SIG-M5 treated with dmso at 0.1 percent for 504 hours (cell line): ENCODE results near the gene PRICKLE4.
A peak's percentile ranks its signal among the peaks of the same experiment; 100 is the strongest.
"Not testable (repeated sequence)": the region's sequence is repeated elsewhere in the genome, so short reads cannot be mapped to it uniquely, and the experiment has no call there.

Source experiments
- DNase-seq: peaks from one replicate; lab custom pipeline; 2025; ENCODE audit not compliant: unreplicated experiment; lab: John Stamatoyannopoulos, UW

The PRICKLE4 gene

GRCh38 chr6:41744236-41744787, 36.3 kb upstream of the PRICKLE4 start:
- no peak for DNase-seq

DNA sequence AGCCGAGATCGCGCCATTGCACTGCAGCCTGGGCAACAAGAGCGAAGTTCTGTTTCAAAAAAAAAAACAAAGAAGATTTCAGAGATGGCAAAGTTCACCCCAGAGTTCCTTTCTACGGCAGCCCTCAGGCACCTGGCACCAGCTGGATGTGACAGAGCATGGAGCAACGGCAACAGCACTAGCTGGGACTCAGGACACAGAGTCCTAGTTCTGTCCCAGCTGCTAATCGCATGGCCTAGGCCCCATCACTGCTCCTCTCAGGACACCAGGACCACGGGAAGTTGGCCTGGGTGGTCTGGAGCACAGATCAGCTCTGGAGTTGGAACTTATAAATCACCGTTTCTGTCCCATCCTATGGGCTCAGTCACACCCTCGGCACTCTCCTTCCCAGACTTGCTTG, 34.5 kb upstream of the PRICKLE4 start:
- DNase-seq = no peak

- DNase-seq = no peak
Measured at GRCh38 chr6:41747256-41748101, 33.1 kb upstream of the PRICKLE4 start, which contains the start of gene PGC. TSS of gene PGC (minus strand) at chr6:41747397. CDS start at chr6:41747334, 63 bp downstream.

- no peak for DNase-seq
Measured at GRCh38 chr6:41748102-41748477, 32.5 kb upstream of the PRICKLE4 start.

GRCh38 chr6:41748542-41748941, 32.0 kb upstream of the PRICKLE4 start:
- DNase-seq = no peak

DNA sequence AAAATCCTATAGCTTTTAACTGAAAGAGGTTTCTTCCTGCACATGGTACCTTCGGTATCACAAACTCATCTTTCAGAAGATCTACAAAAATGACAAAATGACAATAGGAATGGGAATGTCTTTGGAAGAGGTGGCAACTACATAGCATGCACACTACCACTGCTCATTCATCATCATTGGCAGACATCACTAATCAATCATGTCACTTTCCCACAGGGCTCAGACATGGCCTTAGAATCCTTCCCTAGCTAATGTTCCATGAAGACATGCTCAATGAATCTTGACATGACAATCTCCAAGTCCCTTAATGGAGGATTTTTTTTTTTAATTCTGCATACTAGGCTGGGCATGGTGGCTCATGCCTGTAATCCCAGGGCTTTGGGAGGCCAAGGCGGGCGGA, 30.2 kb upstream of the PRICKLE4 start:
- DNase-seq = no peak

- no peak for DNase-seq
Measured at GRCh38 chr6:41755895-41756294, 24.7 kb upstream of the PRICKLE4 start.

DNA sequence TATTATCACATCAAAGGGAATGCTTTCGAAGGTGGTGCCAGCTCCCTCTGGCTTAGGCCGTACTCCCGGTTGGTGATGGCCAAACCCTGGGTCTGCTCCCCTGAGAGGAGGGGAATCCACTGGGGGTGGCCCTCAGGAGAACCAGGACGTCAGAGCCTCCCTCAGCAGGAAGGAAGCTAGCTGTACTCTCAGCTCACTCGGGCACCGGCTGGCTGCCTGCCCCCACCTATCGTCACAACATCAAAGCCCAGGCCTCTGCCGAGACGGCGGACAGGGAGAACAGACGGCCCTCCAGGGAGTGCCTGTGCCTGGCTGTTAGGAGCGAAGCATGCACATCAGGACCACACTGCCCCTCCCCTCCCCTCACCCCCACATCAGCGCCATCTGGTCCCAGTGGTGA, 24.2 kb upstream of the PRICKLE4 start:
- no peak for DNase-seq

- DNase-seq = no peak
Measured at GRCh38 chr6:41757271-41757670, 23.3 kb upstream of the PRICKLE4 start.

DNA sequence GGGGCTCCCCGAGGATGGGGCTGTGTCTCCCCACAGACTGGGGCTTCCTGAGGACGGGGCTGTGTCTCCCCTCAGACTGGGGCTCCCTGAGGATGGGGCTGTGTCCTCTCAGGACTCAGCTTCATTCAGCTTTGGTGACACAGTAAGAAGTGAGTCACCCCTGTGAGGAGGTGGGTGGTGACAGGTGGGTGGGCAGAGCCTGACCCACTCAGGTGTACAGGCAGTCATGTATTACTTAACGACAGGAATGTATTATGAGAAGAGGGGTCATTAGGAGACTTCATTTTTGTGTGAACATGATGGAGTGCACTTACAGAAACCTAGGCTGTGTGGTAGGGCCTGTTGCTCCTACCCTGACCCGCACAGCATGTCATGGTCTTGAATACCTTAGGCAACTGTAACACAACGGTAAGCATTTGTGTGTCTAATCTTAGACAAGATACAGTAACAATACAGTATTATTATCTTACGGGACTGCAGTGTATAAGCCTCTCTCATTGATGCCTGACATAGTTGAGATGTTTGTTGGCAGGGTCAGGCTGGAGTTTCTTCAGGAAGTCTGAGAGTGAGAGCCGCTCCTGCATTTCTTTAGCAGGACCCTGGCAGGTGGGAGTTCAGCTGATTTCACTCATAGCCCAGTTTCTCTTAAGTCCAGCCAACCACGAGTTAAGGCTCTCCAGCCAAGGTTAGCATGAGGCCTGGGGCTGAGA, 22.5 kb upstream of the PRICKLE4 start:
- DNase-seq = no peak

- no peak for DNase-seq
Measured at GRCh38 chr6:41758641-41759035, 21.9 kb upstream of the PRICKLE4 start.

DNA sequence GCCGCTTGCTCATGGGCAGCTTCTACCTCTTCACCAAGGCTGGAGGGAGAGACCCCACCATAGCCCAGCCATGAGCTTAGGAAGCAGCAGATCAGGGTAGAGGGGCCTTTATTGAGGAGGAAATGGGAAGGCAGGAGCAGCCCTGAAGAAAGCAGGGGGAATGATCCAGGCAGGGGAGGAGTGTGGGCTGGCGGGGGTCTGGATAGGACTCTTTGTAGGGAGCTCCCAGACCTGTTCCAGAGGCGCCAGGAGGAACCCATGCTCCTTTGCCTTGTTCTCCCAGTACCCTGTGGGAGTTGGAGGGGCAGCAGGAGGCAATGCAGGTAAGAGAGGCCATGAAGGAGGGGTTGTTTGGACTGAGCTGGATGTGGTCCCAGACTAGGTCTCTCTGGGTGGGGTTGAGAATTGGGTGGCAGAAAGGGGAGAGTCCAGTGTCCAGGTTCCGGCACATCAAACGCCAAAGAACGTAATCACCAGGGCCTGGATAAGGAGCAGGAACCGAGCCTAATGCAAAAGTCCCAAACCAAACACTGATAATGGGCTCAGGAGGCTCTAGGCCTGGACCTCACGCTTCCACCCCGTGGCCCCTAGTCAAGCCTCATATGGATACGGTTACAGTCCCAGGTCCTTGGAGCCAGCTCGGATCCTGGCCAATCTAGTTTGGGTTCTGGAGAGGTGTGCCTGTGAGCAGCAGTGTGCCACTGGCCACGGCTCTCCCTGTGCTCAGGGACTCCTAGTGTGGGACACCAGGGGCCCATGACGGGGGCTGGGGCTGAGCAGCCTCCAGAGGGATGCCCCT, 21.3 kb upstream of the PRICKLE4 start:
- no peak for DNase-seq

- DNase-seq = no peak
Measured at GRCh38 chr6:41759905-41760579, 20.5 kb upstream of the PRICKLE4 start.

DNA sequence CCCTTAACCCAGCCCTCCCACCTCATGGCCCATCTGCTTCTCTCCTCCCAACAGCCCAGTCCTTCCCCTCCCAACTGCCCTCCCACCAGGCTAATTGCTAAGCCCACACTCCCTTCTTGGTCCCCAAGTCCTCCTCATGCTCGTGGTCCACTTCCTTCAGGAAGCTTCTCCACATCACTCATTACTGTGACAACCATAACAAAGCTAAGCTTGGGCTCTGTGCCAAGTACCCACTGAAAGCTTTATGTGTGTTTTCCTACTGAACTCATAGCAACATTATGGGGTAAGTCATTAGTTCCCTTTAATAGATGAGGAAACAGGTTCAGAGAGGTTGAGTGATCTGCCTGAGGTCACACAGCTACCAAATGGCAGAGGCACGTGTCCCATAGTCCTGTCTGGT, 17.1 kb upstream of the PRICKLE4 start:
- no peak for DNase-seq

- DNase-seq = not testable (repeated sequence)
Measured at GRCh38 chr6:41766043-41766664, 14.4 kb upstream of the PRICKLE4 start.

DNA sequence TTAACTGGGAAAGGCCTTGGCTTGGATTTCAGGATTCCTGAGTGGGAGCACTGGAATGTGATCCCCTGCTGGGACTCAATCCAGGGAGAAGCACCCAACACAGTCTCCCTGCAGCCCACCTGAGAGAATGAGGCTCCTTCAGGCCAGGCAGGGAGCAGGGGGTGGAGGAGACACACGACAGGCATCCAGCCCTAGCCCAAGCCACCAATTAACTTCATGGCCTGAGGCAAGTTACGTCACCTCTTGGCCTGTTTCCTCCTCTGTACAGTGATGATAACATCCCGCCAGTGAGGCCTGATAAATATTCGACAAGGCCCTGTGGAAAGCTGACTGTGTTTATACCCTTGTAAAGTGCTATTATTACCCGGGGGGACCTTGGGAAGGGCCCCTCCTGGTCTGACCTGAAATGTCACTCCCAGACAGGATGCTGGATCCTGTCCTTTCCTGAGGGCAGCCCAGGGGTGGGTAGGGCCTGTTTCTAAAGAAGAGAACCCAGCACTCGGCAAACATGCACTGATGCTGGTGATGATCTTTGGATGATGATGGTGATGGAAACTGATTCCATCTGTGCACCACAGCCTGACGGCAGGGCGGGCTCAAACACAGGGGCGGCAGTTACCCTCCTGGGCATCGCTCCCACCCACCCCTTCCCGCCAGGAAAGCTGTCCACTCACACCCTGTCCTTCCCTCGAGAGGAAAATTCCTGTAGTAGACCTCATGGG, 13.3 kb upstream of the PRICKLE4 start:
- DNase-seq = peak; percentile 55

DNA sequence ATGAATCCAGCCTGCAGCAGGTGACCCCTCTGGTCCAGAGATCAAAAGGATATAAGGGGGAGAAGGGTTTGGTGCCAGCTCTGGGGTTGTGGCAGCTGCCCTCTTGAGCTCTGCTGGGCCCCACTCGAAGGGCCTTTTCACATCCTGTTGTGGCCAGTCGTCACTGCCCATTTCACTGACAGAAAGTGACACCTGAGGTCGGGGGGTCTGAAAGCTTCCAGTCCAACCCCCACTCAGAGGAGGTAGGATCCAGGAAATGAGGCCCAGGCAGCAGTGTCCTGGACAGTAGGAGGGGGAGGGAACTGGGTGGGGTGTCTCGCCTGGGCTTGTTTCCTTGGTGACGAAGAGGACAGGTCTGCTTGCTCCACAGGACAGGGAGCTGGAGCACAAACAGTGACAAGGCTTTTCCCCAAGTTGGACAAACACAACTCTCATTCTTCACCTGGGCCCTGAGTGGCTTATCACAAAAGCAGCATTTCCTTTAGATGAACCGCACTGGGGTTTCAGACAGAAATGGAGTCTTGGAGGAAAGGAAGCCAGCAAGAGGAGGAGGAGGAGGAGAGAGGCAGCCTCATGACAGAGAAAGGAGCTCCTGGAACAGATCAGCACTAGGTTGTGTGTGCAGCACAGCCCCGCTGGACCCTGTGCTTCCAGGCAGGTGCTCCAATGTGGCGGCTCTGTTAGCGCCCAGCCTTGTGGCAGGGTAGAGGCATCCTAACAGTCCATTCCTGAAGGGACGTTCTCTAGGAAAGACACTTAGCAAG, 11.9 kb upstream of the PRICKLE4 start:
- no peak for DNase-seq

DNA sequence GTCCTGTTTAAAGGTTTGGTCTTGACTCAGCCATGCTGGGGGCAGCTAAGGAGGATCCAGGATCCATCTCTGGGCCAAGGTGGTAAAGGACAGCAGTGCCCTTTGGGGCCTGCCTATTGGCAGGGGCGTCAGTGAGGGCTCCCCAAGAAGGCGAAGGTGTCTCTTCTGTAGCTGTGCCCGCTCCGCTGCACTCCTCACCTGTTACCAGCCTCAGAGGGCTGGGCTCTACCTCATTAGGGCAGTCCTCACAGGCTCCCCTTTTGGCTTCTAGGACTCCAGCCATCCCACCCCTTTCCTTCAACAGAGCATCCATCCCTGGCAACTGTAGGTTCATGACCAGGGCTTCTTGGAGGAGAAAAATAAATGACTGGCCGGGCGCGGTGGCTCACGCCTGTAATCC, 11.2 kb upstream of the PRICKLE4 start:
- no peak for DNase-seq
